Measurements from ENCODE around the gene RALB.

The RALB gene

DNA sequence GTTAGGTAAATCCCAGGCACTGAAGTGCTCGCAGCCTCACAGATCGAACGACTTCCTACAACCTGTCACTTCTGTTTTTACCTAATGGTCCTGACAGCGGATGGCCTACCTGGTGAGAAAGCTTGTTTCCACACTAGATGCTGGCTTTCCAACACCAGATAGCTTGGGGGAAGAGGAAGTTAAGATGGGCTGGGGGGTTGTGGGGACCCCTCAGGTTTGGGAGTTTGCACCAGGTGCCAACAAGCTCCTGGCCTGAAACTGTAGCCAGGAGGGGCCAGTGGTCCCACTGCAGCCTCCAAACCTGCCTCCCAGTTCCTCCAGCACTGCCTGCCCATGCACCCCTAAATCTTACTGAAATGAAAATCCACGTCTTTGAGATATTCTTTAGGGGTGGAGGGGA, 33.4 kb upstream of the RALB start:
- Histone ChIP-seq H3K36me3 (ENCODE audit: control insufficient read depth, low read depth, low read length) (no peaks in the 10 kb centered on the region), H3K4me1 (ENCODE audit: control insufficient read depth, low read depth, low read length) (no peaks in the 10 kb centered on the region), H3K9ac (ENCODE audit: low read length) (no peak overlapping the region), H3K27me3 (ENCODE audit: control insufficient read depth, insufficient read depth, low read length) (peaks cover 22% of the 10 kb centered on the region), H3K27ac (ENCODE audit: low read length) (no peak overlapping the region), H3K9me3 (ENCODE audit: control insufficient read depth, low read depth, low read length) (no peaks in the 10 kb centered on the region), H3K4me3 (ENCODE audit: low read length) (no peak overlapping the region)

DNA sequence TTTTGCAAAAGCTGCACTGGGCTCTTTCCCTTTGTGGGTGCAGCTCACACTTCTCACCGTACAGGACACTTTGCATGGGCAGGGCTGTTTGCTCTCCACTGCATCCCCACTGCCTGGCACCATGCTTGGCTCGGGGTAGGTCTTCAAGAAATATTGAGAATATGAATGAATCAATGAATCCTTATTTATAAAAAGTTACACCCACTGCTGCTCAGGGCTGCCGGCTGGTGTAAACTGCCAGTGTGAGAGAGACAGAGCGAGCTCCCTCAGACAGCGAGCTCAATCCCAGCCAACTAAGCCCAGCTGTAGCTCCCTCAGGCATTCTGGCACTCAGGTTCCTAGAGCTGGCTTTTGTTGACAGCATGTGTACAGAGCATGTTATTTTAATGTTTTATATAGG, 32.9 kb upstream of the RALB start:
- no peak overlapping the region for H3K27ac ChIP-seq (ENCODE audit: low read length)
- no peak overlapping the region for H3K9ac ChIP-seq (ENCODE audit: low read length)
- H3K9me3 ChIP-seq (ENCODE audit: control insufficient read depth, low read depth, low read length): no peaks in the 10 kb centered on the region
- H3K36me3 ChIP-seq (ENCODE audit: control insufficient read depth, low read depth, low read length): no peaks in the 10 kb centered on the region
- H3K27me3 ChIP-seq (ENCODE audit: control insufficient read depth, insufficient read depth, low read length): peaks cover 27% of the 10 kb centered on the region
- H3K4me1 ChIP-seq (ENCODE audit: control insufficient read depth, low read depth, low read length): no peaks in the 10 kb centered on the region
- no peak overlapping the region for H3K4me3 ChIP-seq (ENCODE audit: low read length)

DNA sequence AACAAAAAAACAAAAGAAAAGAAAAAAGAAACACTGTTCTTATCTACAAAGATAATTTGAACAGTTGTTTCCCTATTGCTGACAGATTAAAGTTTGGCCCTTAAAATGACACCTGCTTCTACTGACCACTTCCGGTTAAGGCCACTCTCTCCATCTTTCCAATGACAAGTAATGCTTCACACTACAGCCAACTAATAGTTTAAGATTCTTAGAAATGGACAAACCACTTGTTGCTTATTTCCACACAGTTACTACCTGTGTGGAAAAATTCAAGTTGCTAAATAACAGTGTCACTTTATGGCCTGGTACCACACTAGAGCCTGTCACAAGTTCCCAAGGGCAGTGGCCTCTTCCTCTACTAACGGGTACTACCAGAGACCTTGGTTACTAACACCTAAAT, 31.9 kb upstream of the RALB start:
- Histone ChIP-seq H3K4me3 (ENCODE audit: low read length) (no peak overlapping the region), H3K36me3 (ENCODE audit: control insufficient read depth, low read depth, low read length) (no peaks in the 10 kb centered on the region), H3K27me3 (ENCODE audit: control insufficient read depth, insufficient read depth, low read length) (peaks cover 32% of the 10 kb centered on the region)

DNA sequence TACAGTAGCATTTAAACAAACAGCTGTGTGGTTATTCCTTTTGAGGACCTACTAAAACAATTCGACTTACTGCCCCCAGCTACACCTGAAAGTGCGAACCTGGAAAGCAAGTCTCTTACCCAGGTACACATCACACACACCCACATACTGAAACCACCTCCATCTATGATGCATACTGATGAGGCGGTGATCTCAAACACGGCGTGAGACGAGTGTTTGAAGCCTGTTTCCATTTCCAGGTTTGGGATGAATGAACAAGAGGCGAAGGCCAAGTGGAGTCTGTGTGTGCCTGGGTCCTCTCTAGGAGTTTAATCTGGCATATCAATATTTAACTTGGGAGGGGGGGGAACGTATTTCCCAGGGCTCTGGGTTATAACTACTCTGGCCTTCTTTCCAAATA, 31.0 kb upstream of the RALB start:
- Histone ChIP-seq H3K9me3 (ENCODE audit: control insufficient read depth, low read depth, low read length) (no peaks in the 10 kb centered on the region), H3K36me3 (ENCODE audit: control insufficient read depth, low read depth, low read length) (no peaks in the 10 kb centered on the region), H3K9ac (ENCODE audit: low read length) (no peak overlapping the region), H3K4me1 (ENCODE audit: control insufficient read depth, low read depth, low read length) (no peaks in the 10 kb centered on the region), H3K4me3 (ENCODE audit: low read length) (no peak overlapping the region), H3K27me3 (ENCODE audit: control insufficient read depth, insufficient read depth, low read length) (peaks cover 36% of the 10 kb centered on the region), H3K27ac (ENCODE audit: low read length) (no peak overlapping the region)

More for the DNA sequence above, 31.9 kb upstream of the RALB start:
- H3K9me3 ChIP-seq (ENCODE audit: control insufficient read depth, low read depth, low read length): no peaks in the 10 kb centered on the region
- H3K27ac ChIP-seq (ENCODE audit: low read length): no peak overlapping the region
- H3K4me1 ChIP-seq (ENCODE audit: control insufficient read depth, low read depth, low read length): no peaks in the 10 kb centered on the region
- no peak overlapping the region for H3K9ac ChIP-seq (ENCODE audit: low read length)

DNA sequence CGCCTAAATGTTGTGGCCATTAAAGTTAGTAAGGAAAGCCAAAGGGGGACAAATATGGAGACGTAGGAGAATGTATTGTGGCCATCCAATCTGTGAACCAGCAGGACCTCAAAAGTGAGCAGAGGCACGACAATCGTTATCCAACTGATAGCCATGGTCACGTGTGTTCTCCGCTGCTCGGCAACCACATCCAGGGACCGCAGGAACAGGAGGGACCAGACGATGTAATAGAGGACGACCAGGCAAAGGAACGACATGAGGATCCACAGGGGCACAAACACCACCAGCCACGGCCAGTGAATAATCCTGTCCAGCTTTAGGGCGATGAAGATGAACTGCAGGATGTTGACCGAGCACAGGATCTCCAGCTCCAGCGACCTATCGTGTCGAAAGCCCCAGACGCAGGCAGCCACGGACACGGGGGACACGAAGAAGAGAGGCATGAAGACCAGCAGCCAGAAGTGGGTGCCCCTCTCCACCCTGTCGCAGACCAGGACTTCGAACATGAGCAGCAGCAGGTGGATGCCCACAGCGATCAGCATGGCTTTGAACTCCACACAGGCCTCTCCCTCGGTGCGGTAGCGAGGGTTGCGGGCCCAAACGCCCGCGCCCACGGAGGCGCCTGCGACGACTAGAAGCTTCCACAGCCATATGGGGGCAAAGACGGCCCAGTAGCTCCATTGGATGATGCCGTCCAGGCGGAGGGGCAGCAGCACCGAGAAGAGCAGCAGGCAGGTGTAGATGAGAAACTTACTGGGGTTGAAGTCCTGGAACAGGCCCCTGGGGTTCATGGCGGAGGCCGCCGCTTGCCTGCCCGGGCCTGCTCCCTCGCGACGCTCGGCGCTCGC, 30.2 kb upstream of the RALB start:
- Histone ChIP-seq H3K36me3 (ENCODE audit: control insufficient read depth, low read depth, low read length) (no peaks in the 10 kb centered on the region), H3K9me3 (ENCODE audit: control insufficient read depth, low read depth, low read length) (no peaks in the 10 kb centered on the region), H3K9ac (ENCODE audit: low read length) (no peak overlapping the region), H3K4me1 (ENCODE audit: control insufficient read depth, low read depth, low read length) (no peaks in the 10 kb centered on the region), H3K4me3 (ENCODE audit: low read length) (no peak overlapping the region), H3K27me3 (ENCODE audit: control insufficient read depth, insufficient read depth, low read length) (peaks cover 36% of the 10 kb centered on the region), H3K27ac (ENCODE audit: low read length) (no peak overlapping the region)

DNA sequence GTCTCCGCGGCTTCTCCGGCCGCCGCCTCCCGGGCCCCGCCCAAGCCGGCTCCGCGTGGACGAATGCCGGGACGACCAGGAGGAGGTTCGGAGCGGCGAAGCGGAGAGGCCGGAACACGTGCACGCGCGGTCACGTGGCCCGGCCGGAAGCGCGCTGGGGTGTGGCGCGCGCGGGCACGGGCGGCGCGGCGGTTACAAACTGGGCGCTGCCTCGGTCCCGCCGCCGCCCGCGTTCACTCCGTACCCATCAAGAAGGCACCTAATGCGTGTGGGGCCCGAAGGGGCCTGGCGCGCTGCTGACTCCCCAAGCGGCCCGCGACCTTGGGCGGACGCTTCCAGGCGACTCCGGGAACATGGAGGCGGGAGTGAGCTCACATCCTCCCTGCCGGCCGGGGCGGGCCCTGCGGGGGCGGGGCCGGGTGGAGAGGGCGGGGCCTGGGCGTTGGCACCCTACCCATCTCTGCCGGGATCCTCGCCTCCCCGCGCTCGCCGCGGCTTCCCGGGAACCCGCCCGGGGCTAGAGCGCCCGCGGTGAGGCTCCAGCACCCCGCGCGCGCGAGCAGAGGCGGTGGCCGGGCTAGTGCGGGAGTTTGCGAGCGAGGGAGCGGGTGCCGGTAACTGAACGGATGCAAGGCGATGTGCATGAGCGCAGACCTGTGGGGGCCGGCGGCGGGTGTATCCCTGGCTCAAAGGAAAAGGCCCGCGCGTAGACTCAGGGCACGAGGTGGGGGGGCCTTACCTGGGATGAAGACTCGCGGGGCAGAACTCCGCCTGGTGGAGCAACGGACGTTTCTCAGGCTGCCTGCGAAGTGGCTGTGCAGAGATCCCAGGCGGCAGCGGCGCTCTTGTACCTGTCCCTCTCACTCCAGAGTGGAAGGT, 29.4 kb upstream of the RALB start, which contains the start of gene TMEM185B:
Gene TMEM185B (minus strand): TSS at position 367 of the 879 bp plus-strand sequence. CDS start 424 bp downstream, outside the sequence.
- peak within 1 kb of the TSS; percentile 36 for H3K9ac ChIP-seq (ENCODE audit: low read length)
- H3K27ac ChIP-seq (ENCODE audit: low read length): no peak within 1 kb of the TSS
- H3K27me3 ChIP-seq (ENCODE audit: control insufficient read depth, insufficient read depth, low read length): peaks cover 36% of the 10 kb centered on the region
- no peaks in the 10 kb centered on the region for H3K9me3 ChIP-seq (ENCODE audit: control insufficient read depth, low read depth, low read length)
- peak within 1 kb of the TSS; percentile 59 for H3K4me3 ChIP-seq (ENCODE audit: low read length)
- H3K36me3 ChIP-seq (ENCODE audit: control insufficient read depth, low read depth, low read length): no peaks in the 10 kb centered on the region
- no peaks in the 10 kb centered on the region for H3K4me1 ChIP-seq (ENCODE audit: control insufficient read depth, low read depth, low read length)

DNA sequence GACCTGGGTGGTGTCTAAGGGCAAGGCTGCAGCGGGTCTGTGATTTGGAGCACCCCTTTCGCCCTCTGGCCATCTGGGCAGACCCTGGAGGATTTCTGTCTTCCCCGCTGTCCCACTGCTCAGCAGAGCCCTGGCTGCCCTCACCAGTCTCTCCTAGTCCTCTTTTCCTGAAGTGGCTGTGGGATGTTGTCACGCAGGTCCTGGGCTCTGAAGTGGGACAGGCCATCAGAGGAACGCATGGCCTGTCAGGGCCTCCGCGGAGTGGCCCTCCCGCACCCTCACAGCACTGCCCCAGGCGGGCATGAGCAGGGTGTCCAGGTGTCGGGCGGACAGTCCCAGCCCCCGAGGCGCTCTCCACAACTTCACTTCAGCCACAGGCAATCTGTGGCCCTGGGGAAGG, 28.4 kb upstream of the RALB start:
- H3K27me3 ChIP-seq (ENCODE audit: control insufficient read depth, insufficient read depth, low read length): peaks cover 36% of the 10 kb centered on the region
- no peak overlapping the region for H3K27ac ChIP-seq (ENCODE audit: low read length)
- H3K4me3 ChIP-seq (ENCODE audit: low read length): peak overlapping the region; percentile 59
- no peaks in the 10 kb centered on the region for H3K4me1 ChIP-seq (ENCODE audit: control insufficient read depth, low read depth, low read length)
- no peak overlapping the region for H3K9ac ChIP-seq (ENCODE audit: low read length)
- no peaks in the 10 kb centered on the region for H3K9me3 ChIP-seq (ENCODE audit: control insufficient read depth, low read depth, low read length)
- H3K36me3 ChIP-seq (ENCODE audit: control insufficient read depth, low read depth, low read length): no peaks in the 10 kb centered on the region

DNA sequence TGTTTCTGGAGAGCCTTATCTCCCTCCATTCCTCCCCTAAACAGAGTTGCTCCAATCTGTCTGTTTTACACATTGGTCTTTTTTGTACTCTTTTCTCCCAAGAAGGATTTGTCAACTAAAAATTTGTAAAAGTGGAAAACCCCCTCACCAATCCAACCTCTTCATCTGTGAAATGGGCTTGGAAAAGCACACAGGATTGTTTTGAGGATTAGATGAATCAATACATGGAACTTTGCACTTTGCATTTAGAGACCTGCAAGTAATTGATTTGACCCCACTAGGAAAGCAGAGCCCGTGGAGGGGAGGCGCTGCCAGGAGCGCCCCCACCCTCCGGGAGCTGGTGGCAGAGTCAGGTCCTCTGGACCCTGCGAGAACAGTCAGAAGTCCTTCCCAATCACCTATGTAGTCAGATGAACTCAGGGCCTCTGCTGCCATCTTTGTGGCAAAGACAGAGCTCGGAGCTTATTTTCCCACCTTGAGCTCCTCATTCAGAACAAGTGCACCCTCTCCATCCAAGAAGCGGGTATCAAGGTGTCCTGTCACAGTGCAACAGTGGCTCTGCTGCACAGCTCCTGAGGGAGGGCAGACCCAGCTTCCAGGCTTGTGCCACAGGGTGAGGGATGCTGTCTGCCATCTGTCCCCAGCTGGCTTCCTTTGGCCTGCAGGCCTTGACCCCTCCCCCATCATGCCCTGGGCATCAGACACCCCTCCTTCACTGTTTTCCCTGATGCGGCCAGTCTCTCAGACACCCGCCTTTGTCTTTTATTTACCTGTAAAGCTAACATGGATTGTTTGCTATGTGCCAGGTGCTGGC, 27.7 kb upstream of the RALB start:
- no peaks in the 10 kb centered on the region for H3K4me1 ChIP-seq (ENCODE audit: control insufficient read depth, low read depth, low read length)
- H3K27ac ChIP-seq (ENCODE audit: low read length): no peak overlapping the region
- no peak overlapping the region for H3K9ac ChIP-seq (ENCODE audit: low read length)
- H3K36me3 ChIP-seq (ENCODE audit: control insufficient read depth, low read depth, low read length): no peaks in the 10 kb centered on the region
- H3K4me3 ChIP-seq (ENCODE audit: low read length): no peak overlapping the region
- peaks cover 36% of the 10 kb centered on the region for H3K27me3 ChIP-seq (ENCODE audit: control insufficient read depth, insufficient read depth, low read length)
- H3K9me3 ChIP-seq (ENCODE audit: control insufficient read depth, low read depth, low read length): no peaks in the 10 kb centered on the region

DNA sequence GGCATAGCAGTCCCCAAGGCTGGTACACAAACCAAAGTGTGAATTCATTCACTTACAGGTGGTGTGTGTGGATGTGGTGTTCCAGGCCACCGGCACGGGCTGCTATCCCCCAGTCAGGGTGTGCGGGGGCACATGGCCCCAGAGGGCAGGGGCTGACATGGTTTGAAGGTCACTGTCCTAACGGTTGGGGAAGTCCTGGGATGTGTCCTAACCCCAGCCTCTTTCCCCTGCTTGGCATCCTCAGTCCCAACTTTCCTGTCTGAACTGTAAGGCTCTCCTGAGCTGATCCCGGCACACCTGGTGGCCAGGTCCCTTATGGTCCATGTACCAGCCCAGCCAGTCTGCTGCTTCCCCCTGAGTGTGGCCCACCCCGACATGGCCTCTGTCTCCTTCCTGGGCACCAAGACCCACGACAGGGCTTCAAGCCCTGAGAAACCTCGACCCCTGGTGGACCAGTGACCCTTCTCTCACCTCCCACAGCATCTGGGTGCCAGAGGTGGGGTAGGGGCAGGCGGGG, 27.0 kb upstream of the RALB start:
- Histone ChIP-seq H3K27ac (ENCODE audit: low read length) (no peak overlapping the region), H3K4me3 (ENCODE audit: low read length) (no peak overlapping the region), H3K36me3 (ENCODE audit: control insufficient read depth, low read depth, low read length) (no peaks in the 10 kb centered on the region), H3K27me3 (ENCODE audit: control insufficient read depth, insufficient read depth, low read length) (peaks cover 36% of the 10 kb centered on the region), H3K9ac (ENCODE audit: low read length) (no peak overlapping the region), H3K4me1 (ENCODE audit: control insufficient read depth, low read depth, low read length) (no peaks in the 10 kb centered on the region), H3K9me3 (ENCODE audit: control insufficient read depth, low read depth, low read length) (no peaks in the 10 kb centered on the region)

DNA sequence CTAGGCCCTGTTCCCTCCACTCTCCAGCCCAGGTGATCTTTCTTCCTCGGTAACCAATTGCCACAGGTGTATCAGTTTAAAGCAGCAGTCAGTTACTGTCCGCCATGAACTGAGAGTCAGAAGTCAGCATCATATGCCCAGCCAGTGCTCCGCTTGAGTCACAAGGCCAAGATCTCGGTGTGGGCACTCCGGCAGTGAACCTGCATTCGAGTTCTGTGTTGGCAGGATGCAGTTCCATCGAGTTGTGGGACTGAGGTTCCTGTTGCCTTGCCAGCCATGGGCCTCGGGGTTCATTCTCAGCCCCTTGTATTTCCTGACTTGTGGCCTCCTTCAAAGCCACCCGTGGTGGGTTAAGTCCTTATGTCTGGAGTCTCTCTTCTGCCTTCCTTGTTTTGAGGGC, 26.3 kb upstream of the RALB start:
- Histone ChIP-seq H3K27me3 (ENCODE audit: control insufficient read depth, insufficient read depth, low read length) (peaks cover 36% of the 10 kb centered on the region), H3K9me3 (ENCODE audit: control insufficient read depth, low read depth, low read length) (no peaks in the 10 kb centered on the region), H3K4me3 (ENCODE audit: low read length) (no peak overlapping the region), H3K27ac (ENCODE audit: low read length) (no peak overlapping the region), H3K36me3 (ENCODE audit: control insufficient read depth, low read depth, low read length) (no peaks in the 10 kb centered on the region), H3K9ac (ENCODE audit: low read length) (no peak overlapping the region), H3K4me1 (ENCODE audit: control insufficient read depth, low read depth, low read length) (no peaks in the 10 kb centered on the region)
